ENCODE data around the gene RNF138.
"Not testable (repeated sequence)": the region's sequence is repeated elsewhere in the genome, so short reads cannot be mapped to it uniquely, and the experiment has no call there.

RNF138 gene

DNA sequence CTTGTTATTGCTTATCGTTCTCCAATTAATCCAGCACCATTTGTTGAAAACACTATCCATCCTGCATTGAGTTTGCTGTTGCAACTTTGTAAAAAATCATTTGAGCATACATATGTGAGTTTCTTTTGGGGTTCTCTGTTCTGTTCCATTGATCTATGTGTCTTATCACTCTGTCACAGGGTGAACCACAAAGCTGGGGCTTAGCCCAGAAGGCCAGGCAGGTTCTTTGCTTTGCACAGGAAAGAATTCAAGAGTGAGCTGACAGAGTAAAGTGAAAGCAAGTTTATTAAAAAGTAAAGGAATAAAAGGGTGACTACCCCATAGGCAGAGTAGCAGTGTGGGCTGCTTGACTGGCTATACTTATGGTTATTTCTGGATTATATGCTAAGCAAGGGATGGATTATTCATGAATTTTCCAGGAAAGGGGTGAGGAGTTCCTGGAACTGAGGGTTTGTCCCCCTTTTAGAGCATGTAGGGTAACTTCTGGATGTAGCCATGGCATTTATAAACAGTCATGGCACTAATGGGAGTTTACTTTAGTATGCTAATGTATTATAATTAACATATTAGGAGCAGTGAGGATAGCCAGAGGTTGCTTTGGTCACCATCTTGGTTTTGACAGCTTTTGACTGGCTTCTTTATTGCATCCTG lies 46.8 kb downstream of the RNF138 start:
- Mint-ChIP-seq H3K4me3 (no peak overlapping the region), H3K36me3 (peaks cover 13% of the 10 kb centered on the region), H3K27ac (no peak overlapping the region), H3K9me3 (no peaks in the 10 kb centered on the region), H3K4me1 (no peaks in the 10 kb centered on the region)
- ATAC-seq (no peak), DNase-seq (ENCODE audit: low spot score in 2 of 2) (no peak)

DNA sequence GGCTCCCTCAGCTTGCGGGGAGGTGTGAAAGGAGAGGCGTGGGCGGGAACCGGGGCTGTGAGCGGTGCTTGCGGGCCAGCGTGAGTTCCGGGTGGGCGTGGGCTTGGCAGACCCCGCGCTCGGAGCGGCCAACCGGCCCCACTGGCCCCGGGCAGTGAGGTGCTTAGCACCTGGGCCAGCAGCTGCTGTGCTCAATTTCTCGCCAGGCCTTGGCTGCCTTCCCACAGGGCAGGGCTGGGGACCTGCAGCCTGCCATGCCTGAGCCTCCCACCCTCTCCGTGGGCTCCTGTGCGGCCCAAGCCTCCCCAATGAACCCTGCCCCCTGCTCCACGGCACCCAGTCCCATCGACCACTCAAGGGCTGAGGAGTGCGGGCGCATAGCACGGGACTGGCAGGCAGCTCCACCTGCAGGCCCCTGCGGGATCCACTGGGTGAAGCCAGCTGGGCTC lies 48.2 kb downstream of the RNF138 start:
- no peak overlapping the region for H3K27ac Mint-ChIP-seq
- ATAC-seq (no peak), DNase-seq (ENCODE audit: low spot score in 2 of 2) (no peak)
- H3K4me3 Mint-ChIP-seq, result no peak overlapping the region
- H3K9me3 Mint-ChIP-seq, result no peaks in the 10 kb centered on the region
- H3K36me3 Mint-ChIP-seq, result peaks cover 13% of the 10 kb centered on the region
- no peaks in the 10 kb centered on the region for H3K4me1 Mint-ChIP-seq

DNA sequence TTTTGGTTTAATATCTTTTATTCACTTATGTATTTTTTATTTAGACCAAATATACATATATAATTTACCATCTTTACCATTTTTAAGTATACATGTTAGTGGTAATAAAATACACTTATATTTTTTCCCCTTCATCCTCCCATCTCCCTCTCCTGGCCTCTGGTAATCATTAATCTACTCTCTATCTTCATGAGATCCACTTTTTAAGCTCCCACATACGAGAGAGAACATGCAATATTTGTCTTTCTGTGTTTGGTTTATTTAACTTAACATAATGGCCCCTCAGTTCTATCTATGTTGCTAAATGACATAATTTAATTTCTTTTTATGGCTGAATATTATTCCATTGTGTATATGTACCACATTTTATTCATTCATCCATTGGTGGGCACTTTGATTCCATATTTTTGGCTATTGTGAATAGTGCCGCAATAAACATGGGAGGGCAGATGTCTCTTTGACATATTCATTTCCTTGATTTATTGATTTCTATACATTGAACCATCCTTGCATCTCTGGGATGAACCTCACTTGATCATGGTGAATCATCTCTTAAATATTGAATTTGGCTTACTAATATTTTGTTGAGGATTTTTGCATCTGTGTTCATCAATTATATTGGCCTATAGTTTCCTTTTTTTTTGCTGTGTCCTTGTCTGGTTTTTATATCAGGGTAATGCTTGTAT lies 56.7 kb downstream of the RNF138 start:
- Mint-ChIP-seq H3K36me3 (no peaks in the 10 kb centered on the region), H3K4me3 (no peak overlapping the region), H3K27ac (no peak overlapping the region), H3K4me1 (peaks cover 8% of the 10 kb centered on the region), H3K9me3 (no peaks in the 10 kb centered on the region)
- DNase-seq (ENCODE audit: low spot score in 2 of 2), result no peak
- no peak for ATAC-seq

DNA sequence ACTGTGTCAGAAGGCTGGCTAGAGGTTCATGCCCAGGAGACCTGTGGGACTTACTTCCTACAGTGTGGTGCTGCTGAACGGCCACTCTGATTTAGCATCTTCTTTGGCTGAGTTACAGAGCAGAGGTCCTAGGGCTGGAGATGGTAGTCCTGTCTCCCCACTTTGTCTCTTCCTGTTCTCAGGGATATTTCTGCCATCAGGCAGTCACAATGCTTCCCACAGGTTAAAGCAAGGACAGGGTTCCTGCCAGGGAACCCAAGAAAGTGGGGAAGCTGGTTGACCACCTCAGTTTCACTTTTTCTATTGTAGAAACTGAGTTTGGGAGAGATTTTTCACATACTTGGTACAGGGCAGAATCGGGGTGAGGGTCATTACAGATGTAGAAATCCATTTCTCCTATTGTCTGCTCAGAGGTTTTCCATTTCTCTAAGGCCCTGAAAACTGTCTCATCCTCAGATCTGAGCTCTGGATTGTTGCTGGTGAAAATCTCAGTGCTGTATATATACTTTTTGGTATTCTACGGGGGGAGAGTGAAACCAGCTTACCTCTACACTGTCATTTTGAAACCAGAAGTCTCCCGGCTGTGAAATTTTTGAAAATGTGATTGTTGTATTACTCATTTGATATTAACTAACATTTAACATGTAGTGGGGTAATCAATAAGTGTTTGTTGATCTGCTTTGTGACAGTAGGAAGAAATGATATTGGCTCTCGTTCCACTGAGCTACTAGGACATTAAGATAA lies 61.2 kb downstream of the RNF138 start:
- no peak overlapping the region for H3K4me3 Mint-ChIP-seq
- H3K27ac Mint-ChIP-seq, result no peak overlapping the region
- peak; percentile 82 for ATAC-seq

DNA sequence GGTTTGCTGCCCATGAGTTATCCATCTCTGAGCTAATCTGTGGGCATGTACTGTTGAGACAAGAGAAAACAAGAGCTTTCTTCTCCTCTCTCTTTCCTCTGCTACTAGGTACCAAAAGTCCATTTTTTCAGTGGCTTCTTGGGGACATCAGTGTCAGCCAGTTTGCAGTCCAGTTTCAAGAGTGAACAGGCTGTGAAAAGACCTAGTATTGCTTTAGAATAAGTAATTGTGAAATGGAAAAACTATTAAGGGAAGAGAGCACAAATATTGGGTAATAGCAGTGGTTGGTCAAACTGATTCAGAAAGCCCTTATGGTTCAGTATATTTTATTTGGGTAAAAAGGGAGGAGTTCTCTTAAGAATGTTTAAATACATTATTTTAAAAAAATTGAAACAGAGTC lies 65.2 kb downstream of the RNF138 start:
- no peak for ATAC-seq
- Mint-ChIP-seq H3K4me3 (no peak overlapping the region), H3K9me3 (no peaks in the 10 kb centered on the region), H3K36me3 (no peaks in the 10 kb centered on the region), H3K27ac (no peak overlapping the region), H3K4me1 (peaks cover 18% of the 10 kb centered on the region)
- no peak for DNase-seq (ENCODE audit: low spot score in 2 of 2)

More for the DNA sequence above, 61.2 kb downstream of the RNF138 start:
- Mint-ChIP-seq H3K9me3 (no peaks in the 10 kb centered on the region), H3K4me1 (peaks cover 13% of the 10 kb centered on the region), H3K36me3 (no peaks in the 10 kb centered on the region)
- no peak for DNase-seq (ENCODE audit: low spot score in 2 of 2)

DNA sequence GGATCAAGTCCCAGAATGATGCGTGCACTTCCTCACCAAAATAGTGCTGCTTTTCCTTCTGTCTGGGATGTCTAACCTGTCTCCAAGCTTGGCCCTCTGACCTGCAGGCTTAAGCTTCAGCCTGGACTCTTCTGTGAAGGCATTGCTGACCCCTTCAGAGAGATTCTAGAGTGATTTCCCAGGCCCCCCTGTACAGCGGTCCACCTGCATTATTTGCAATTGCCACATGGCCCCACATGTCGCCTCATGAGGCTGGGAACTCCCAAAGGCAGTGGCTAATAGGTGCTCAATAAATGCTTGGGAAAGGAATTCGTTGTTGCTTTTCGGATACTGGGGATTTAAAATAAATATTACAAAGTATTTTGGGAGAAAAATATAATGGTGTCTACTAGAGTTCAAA lies 65.9 kb downstream of the RNF138 start:
- Mint-ChIP-seq H3K9me3 (no peaks in the 10 kb centered on the region), H3K36me3 (no peaks in the 10 kb centered on the region), H3K4me1 (peaks cover 18% of the 10 kb centered on the region), H3K27ac (no peak overlapping the region), H3K4me3 (peak overlapping the region; percentile 52)
- ATAC-seq (no peak), DNase-seq (ENCODE audit: low spot score in 2 of 2) (no peak)

DNA sequence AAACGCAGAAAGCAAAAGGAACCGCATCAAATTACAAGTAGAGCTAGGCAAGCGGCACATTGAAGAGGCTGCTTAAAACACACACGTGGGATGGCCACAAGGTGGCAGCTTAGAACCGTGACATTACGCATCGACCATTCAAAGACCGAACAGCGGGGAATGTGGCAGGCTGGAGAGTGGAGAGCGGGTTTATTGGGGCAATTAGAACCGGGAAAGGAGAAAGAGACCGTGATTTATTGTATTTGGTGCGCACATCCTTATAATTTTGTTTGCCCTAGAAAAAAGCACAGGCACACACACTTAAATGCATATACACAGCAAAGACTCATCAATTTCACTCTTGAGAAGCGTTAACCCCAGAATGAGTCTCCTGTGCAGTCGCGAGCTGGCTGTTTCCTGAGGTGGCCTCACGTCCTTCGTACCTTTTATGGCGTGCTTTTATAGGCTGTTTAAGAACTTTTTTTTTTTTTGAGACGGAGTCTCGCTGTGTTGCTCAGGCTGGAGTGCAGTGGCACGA lies 66.5 kb downstream of the RNF138 start:
- no peak overlapping the region for H3K27ac Mint-ChIP-seq
- peaks cover 12% of the 10 kb centered on the region for H3K4me1 Mint-ChIP-seq
- H3K36me3 Mint-ChIP-seq, result no peaks in the 10 kb centered on the region
- H3K9me3 Mint-ChIP-seq, result no peaks in the 10 kb centered on the region
- DNase-seq (ENCODE audit: low spot score in 2 of 2), result peak; percentile 47 to 76
- ATAC-seq, result peak; percentile 96
- peak overlapping the region; percentile 52 for H3K4me3 Mint-ChIP-seq

DNA sequence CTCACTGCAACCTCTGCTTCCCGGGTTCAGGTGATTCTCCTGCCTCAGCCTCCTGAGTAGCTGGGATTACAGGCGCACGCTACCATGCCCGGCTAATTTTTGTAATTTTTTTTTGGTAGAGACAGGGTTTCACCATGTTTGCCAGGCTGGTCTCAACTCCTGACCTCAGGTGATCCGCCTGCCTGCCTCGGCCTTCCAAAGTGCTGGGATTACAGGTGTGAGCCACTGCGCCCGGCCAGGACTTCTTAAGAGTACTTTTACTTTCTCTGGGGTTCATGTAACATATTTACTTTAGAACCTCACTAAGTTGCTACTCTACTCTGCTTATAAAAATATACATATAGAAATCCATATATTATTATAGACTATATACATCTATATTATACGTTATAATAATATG lies 67.0 kb downstream of the RNF138 start:
- DNase-seq (ENCODE audit: low spot score in 2 of 2); H3K9me3 Mint-ChIP-seq; H3K27ac Mint-ChIP-seq; H3K36me3 Mint-ChIP-seq; ATAC-seq: not testable (repeated sequence)
- Mint-ChIP-seq H3K4me1 (peaks cover 10% of the 10 kb centered on the region), H3K4me3 (peak overlapping the region; percentile 52)

DNA sequence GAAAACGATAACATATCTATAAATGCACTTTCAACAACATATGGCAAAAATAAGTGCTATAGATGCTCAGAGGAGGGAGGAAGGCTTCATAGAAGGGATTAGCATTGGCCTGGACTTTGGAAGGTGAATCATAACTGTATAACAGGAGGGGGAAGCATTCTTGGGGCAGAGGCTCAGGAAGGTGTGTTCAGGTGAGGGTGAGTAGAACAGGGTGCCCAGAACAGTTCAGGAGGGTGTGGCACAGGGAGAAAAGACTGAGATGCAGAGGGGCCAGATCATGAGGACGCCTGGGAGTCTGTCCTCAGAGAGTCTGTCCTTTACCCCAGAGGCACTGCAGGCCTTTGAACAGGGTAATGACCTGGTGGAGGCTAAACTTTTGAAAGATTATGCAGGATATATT lies 68.9 kb downstream of the RNF138 start:
- Mint-ChIP-seq H3K36me3 (no peaks in the 10 kb centered on the region), H3K27ac (no peak overlapping the region), H3K4me1 (peaks cover 10% of the 10 kb centered on the region), H3K9me3 (no peaks in the 10 kb centered on the region), H3K4me3 (no peak overlapping the region)
- no peak for ATAC-seq
- DNase-seq (ENCODE audit: low spot score in 2 of 2), result no peak

DNA sequence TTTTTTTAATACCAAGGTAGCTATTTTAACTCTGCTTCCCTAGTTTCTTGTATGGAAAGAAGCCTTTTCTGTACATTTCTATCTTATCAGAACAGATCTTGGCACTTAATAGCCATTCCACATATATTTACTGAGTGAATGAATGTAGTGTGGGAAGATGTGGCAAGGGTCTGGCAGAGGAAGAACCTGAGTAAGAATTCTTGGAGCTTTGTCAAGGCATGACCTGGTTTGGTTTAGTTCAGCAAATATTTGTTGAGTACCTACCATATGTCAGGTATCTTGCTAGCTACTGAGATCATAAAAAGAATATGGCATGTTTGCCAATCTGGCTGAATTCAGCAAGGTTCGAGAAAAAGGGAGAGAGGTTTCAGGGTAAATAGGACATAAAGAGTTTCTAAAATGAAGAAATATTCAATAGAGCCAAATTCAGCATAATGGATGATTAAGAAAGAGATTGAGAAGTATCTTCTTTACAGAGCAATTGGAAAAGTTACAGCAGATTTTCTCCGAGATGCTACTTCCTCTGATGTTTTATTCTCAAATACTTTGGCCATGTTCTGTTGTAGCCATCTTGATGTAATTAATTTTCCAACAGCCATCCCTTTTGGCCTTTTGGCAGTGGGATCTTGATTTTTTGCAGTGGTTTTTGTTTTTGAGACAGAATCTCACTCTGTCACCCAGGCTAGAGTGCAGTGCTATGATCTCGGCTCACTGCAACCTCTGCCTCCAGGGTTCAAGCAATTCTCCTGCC lies 76.5 kb downstream of the RNF138 start:
- DNase-seq (ENCODE audit: low spot score in 2 of 2) (no peak), ATAC-seq (no peak)
- no peaks in the 10 kb centered on the region for H3K9me3 Mint-ChIP-seq
- no peaks in the 10 kb centered on the region for H3K4me1 Mint-ChIP-seq
- H3K27ac Mint-ChIP-seq, result no peak overlapping the region
- no peak overlapping the region for H3K4me3 Mint-ChIP-seq
- no peaks in the 10 kb centered on the region for H3K36me3 Mint-ChIP-seq

DNA sequence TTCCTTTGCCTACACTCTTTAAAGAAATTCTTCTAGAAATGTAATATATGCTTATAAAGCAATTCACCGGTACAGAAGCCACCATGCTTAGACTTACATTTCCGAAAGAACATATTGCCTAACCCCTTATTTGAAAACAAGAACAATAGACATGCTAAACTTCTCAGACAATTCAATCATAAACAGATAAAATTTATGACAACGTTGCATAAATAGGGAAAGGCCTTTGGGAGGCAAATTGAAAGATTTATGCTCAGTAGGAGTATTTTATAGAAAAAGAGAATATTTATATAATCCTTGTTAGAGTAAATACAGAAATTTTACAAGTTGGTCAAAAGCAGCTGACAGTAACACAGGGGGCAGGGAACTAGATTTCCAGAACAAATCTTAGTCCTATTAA lies 82.0 kb downstream of the RNF138 start:
- Mint-ChIP-seq H3K36me3 (no peaks in the 10 kb centered on the region), H3K4me1 (no peaks in the 10 kb centered on the region), H3K27ac (no peak overlapping the region), H3K4me3 (no peak overlapping the region), H3K9me3 (no peaks in the 10 kb centered on the region)
- no peak for DNase-seq (ENCODE audit: low spot score in 2 of 2)
- ATAC-seq, result no peak

DNA sequence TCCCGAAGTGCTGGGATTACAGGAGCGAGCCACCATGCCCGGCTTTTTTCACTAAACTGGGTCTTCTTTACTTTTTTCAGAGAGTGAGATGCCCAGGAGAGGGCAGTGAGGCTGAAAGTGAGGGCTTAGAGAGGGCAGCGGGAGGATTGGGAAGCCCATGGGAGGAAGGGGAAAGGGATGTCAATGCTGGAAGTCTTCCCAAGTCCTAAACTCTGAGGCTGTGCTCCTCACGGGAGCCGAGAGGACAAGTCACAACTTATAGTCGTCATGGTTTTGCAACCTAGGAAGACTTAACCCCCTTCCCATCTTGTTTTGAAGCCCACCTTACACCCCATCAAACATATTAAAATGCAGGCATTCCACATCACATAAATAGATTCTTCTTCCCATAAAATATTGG lies 83.0 kb downstream of the RNF138 start:
- H3K27ac Mint-ChIP-seq, result no peak overlapping the region
- no peaks in the 10 kb centered on the region for H3K4me1 Mint-ChIP-seq
- no peak for ATAC-seq
- H3K9me3 Mint-ChIP-seq, result no peaks in the 10 kb centered on the region
- no peak overlapping the region for H3K4me3 Mint-ChIP-seq
- DNase-seq (ENCODE audit: low spot score in 2 of 2), result no peak
- no peaks in the 10 kb centered on the region for H3K36me3 Mint-ChIP-seq

DNA sequence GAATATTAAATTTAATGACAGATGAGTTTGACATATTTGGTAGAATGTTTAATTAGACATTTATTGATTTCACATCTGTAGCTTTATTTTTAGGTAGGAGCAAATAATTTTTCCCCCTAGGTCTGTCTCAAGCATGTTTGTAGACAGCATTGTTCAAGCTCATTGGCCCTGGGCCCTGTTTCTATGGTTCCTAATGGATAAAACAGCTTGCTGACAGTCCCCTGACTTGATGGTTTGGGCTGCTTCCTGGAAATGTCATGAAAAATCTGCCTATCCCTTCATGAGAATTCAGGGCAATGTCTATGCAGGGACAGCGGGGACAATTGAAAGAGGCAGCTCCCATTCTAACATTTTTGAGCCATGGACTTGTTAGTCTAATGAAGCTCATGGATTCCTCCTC lies 83.6 kb downstream of the RNF138 start:
- no peak for DNase-seq (ENCODE audit: low spot score in 2 of 2)

DNA sequence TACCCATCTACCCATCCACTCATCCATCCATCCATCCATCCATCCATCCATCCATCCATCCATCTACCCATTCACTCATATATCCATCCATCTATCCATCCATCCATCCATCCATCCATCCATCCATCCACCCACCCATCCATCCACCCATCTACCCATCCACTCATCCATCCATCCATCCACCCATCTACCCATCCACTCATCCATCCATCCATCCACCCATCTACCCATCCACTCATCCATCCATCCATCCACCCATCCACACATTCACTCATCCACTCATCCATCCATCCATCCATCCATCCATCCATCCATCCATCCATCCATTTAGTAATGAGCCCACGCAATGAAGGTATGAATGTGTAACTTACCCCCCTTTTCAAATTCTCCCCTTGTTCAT lies 85.1 kb downstream of the RNF138 start:
- not testable (repeated sequence) for H3K9me3 Mint-ChIP-seq; ATAC-seq; DNase-seq (ENCODE audit: low spot score in 2 of 2); H3K4me3 Mint-ChIP-seq; H3K36me3 Mint-ChIP-seq; H3K27ac Mint-ChIP-seq; H3K4me1 Mint-ChIP-seq

More for the DNA sequence above, 83.6 kb downstream of the RNF138 start:
- no peaks in the 10 kb centered on the region for H3K36me3 Mint-ChIP-seq
- no peaks in the 10 kb centered on the region for H3K9me3 Mint-ChIP-seq
- no peaks in the 10 kb centered on the region for H3K4me1 Mint-ChIP-seq
- H3K27ac Mint-ChIP-seq, result no peak overlapping the region
- no peak overlapping the region for H3K4me3 Mint-ChIP-seq
- ATAC-seq, result no peak

DNA sequence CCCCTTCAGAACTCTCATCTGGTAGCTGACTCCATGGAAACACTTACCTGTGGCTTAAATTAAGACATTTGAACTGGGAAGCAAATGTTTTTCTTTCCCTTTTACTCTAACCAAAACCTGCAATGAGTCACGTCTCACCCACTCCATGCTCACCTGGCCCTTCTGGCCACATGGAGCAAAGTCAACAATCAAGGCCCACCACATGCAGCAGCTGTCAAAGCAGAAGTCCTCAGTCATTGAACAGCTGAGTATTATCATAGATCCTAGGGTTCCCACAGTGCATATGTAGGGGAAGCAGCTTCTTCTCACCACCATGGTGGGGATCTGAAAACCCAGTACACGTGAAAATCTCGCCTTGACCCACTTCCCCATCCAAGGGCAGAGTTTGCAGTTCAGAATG lies 85.9 kb downstream of the RNF138 start:
- Mint-ChIP-seq H3K36me3 (no peaks in the 10 kb centered on the region), H3K9me3 (no peaks in the 10 kb centered on the region), H3K4me1 (no peaks in the 10 kb centered on the region), H3K27ac (no peak overlapping the region), H3K4me3 (no peak overlapping the region)
- no peak for ATAC-seq
- no peak for DNase-seq (ENCODE audit: low spot score in 2 of 2)
